ENCODE measurements around the gene CD300LB. TPM values are rescaled to one million over a fixed set of nuclear protein-coding genes. Genes with fewer than 3 reads are reported as not detected.

CD300LB gene
- total RNA-seq, 1 donor from 2014 or later = not detected

- TF ChIP-seq CTCF (conservative IDR thresholded peaks at IDR 0.05; ENCODE audit: low read depth, low read length) = no peak
- H3K4me3 ChIP-seq (ENCODE audit: low read depth, low read length) = no peak overlapping the region
- no peak for DNase-seq (ENCODE audit: low read depth)
Measured at GRCh38 chr17:74484066-74484465, 47.2 kb downstream of the CD300LB start.

DNA sequence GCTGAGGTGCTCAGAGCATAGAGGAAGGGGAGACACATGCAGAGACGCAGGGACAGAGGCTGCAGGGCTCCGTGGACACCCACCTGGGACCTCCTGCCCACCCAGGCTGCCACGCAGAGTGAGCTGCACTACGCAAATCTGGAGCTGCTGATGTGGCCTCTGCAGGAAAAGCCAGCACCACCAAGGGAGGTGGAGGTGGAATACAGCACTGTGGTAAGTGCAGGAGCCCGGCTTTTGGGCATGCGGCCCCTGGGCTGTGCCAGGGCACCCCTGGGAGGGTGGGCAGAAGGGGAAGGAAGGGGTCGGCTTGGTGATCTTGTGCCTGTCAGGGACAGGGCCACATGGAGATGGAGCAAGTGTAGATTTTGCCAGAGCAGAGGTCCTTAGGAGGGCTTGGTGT, 49.7 kb downstream of the CD300LB start:
- TF ChIP-seq CTCF (conservative IDR thresholded peaks at IDR 0.05; ENCODE audit: low read depth, low read length) = no peak
- no peak overlapping the region for H3K4me3 ChIP-seq (ENCODE audit: low read depth, low read length)
- no peak for DNase-seq (ENCODE audit: low read depth)

- no peak for TF ChIP-seq CTCF (conservative IDR thresholded peaks at IDR 0.05; ENCODE audit: low read depth, low read length)
- no peak overlapping the region for H3K4me3 ChIP-seq (ENCODE audit: low read depth, low read length)
- DNase-seq (ENCODE audit: low read depth) = no peak
Measured at GRCh38 chr17:74480290-74480689, 51.0 kb downstream of the CD300LB start.

GRCh38 chr17:74478420-74479100, 52.7 kb downstream of the CD300LB start:
- no peak overlapping the region for H3K4me3 ChIP-seq (ENCODE audit: low read depth, low read length)
- no peak for TF ChIP-seq CTCF (conservative IDR thresholded peaks at IDR 0.05; ENCODE audit: low read depth, low read length)
- no peak for DNase-seq (ENCODE audit: low read depth)

DNA sequence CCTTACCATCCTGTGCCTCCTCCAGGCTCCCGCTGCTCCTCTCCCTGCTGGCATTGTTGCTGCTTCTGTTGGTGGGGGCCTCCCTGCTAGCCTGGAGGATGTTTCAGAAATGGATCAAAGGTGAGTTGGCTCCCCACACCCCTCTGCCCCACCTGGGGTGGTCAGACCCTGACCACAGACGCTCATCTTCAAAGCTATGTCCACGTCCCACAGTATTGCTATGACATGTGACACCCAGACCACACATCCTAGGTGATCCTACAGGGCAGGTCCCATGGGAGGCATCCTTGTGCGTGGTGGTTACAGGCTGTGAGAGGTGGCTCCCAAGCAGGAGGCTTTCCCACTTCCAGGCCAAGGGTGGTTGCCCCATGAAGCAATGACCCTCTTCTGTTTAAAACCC, 53.9 kb downstream of the CD300LB start:
- TF ChIP-seq CTCF (conservative IDR thresholded peaks at IDR 0.05; ENCODE audit: low read depth, low read length) = no peak
- no peak overlapping the region for H3K4me3 ChIP-seq (ENCODE audit: low read depth, low read length)
- DNase-seq (ENCODE audit: low read depth) = no peak

- H3K4me3 ChIP-seq (ENCODE audit: low read depth, low read length) = no peak overlapping the region
- TF ChIP-seq CTCF (conservative IDR thresholded peaks at IDR 0.05; ENCODE audit: low read depth, low read length) = no peak
- no peak for DNase-seq (ENCODE audit: low read depth)
Measured at GRCh38 chr17:74475189-74475588, 56.1 kb downstream of the CD300LB start.

Measured in epithelial cell of proximal tubule (primary cell).